WTC11 (cell line): ENCODE data around the gene SRC. TPM values are rescaled to one million over a fixed set of nuclear protein-coding genes. Genes with fewer than 3 reads are reported as not detected.

Experiments used
- ATAC-seq: fragments of 200-7000 bp; cut with Tn5 transposase; 2 replicates; pipeline ENCODE4 v1.10.0; 2021; ENCODE audit warnings: mild to moderate bottlenecking, moderate library complexity
- CTCF ChIA-PET: fragments of 300-600 bp; sonication (Branson Sonifier 250); formaldehyde crosslinking; loops from one replicate; lab custom pipeline; 2021; ENCODE audit warnings: antibody characterized with exemption; lab: Charles Lee
- POLR2A ChIA-PET: fragments of 350-600 bp; sonication (Branson Sonifier 250); formaldehyde crosslinking; loops from one replicate; lab custom pipeline; 2021; ENCODE audit warnings: antibody characterized with exemption; lab: Charles Lee
- DNase-seq: peaks from one replicate; pipeline ENCODE4 v3.0.0; 2021; ENCODE audit warnings: low spot score
- H3K27ac Mint-ChIP-seq: 2 replicates; pipeline ENCODE4 v1.8.0; 2021; ENCODE audit warnings: mixed read lengths
- H3K27me3 Mint-ChIP-seq: 2 replicates; pipeline ENCODE4 v1.8.0; 2021; ENCODE audit warnings: low read depth, mild to moderate bottlenecking, moderate library complexity, mixed read lengths
- H3K36me3 Mint-ChIP-seq: 2 replicates; pipeline ENCODE4 v1.8.0; 2021; ENCODE audit warnings: mixed read lengths
- H3K4me1 Mint-ChIP-seq: 2 replicates; pipeline ENCODE4 v1.8.0; 2022; ENCODE audit warnings: mixed read lengths
- H3K4me3 Mint-ChIP-seq: 2 replicates; pipeline ENCODE4 v1.8.0; 2021; ENCODE audit warnings: mild to moderate bottlenecking, moderate library complexity, mixed read lengths
- H3K9me3 Mint-ChIP-seq: 2 replicates; pipeline ENCODE4 v1.8.0; 2021; ENCODE audit warnings: mixed read lengths
- ATF1 ChIP-seq: sonication (generic); formaldehyde crosslinking; IDR thresholded peaks from 2 replicates; pipeline ENCODE4 v1.8.1; 2023; ENCODE audit warnings: mild to moderate bottlenecking, moderate library complexity, missing genetic modification reagents
- CREM ChIP-seq: sonication (generic); formaldehyde crosslinking; IDR thresholded peaks from 2 replicates; pipeline ENCODE4 v1.8.1; 2022; ENCODE audit warnings: mild to moderate bottlenecking, missing genetic modification reagents, moderate library complexity
- E2F5 ChIP-seq: sonication (generic); formaldehyde crosslinking; IDR thresholded peaks from 2 replicates; pipeline ENCODE4 v1.8.1; 2022; ENCODE audit warnings: mild to moderate bottlenecking, moderate library complexity, missing genetic modification reagents
- ELF4 ChIP-seq: sonication (generic); formaldehyde crosslinking; IDR thresholded peaks from 2 replicates; pipeline ENCODE4 v1.8.1; 2022; ENCODE audit warnings: low read depth, mild to moderate bottlenecking, moderate library complexity, missing genetic modification reagents
- FOXP4 ChIP-seq: sonication (generic); formaldehyde crosslinking; IDR thresholded peaks from 2 replicates; pipeline ENCODE4 v1.8.0; 2022; ENCODE audit warnings: mild to moderate bottlenecking, missing genetic modification reagents
- JUN ChIP-seq: sonication (generic); formaldehyde crosslinking; IDR thresholded peaks from 2 replicates; pipeline ENCODE4 v1.8.0; 2023; ENCODE audit warnings: mild to moderate bottlenecking, missing genetic modification reagents
- KAT7 ChIP-seq: sonication (generic); formaldehyde crosslinking; IDR thresholded peaks from 2 replicates; pipeline ENCODE4 v1.8.1; 2023; ENCODE audit warnings: missing genetic modification reagents, mild to moderate bottlenecking, borderline replicate concordance
- PRDM15 ChIP-seq: sonication (generic); formaldehyde crosslinking; IDR thresholded peaks from 2 replicates; pipeline ENCODE4 v1.8.0; 2022; ENCODE audit warnings: missing genetic modification reagents
- TP53 ChIP-seq: sonication (generic); formaldehyde crosslinking; IDR thresholded peaks from 2 replicates; pipeline ENCODE4 v1.8.1; 2023; ENCODE audit warnings: mild to moderate bottlenecking, missing genetic modification reagents
- ZNF121 ChIP-seq: sonication (generic); formaldehyde crosslinking; IDR thresholded peaks from 2 replicates; pipeline ENCODE4 v1.8.0; 2023; ENCODE audit warnings: missing genetic modification reagents
- ZNF423 ChIP-seq: fragments of 250-450 bp; sonication (Bioruptor Pico); IDR thresholded peaks from 2 replicates; pipeline ENCODE4 v2.1.2; 2022; ENCODE audit warnings: mild to moderate bottlenecking, moderate library complexity
- total RNA-seq: library from RNA; stranded (reverse); gene quantifications from 3 replicates; pipeline ENCODE4 v1.2.3, GENCODE V29; 2021
- TF ChIP-seq, protein P1 (sequence below): sonication (generic); formaldehyde crosslinking; IDR thresholded peaks from 2 replicates; pipeline ENCODE4 v1.8.1; 2023; ENCODE audit warnings: mild to moderate bottlenecking, missing genetic modification reagents
- TF ChIP-seq, protein P2 (sequence below): fragments of 200-600 bp; IDR thresholded peaks from 2 replicates; pipeline ENCODE4 v1.8.0; 2022; ENCODE audit warnings: antibody characterized with exemption
- TF ChIP-seq, protein P3 (sequence below): sonication (generic); formaldehyde crosslinking; conservative IDR thresholded peaks from 2 replicates; pipeline ENCODE4 v1.8.1; 2023; ENCODE audit warnings: mild to moderate bottlenecking, low read depth, missing genetic modification reagents, moderate library complexity

The SRC gene
- total RNA-seq, 1 experiment from 2014 or later: 33.3 TPM

- no peak overlapping the region for H3K4me3 Mint-ChIP-seq
- H3K4me1 Mint-ChIP-seq: peaks cover 27% of the 10 kb centered on the region
- POLR2A ChIA-PET: no interaction called here
Measured at GRCh38 chr20:37336369-37337207, 9.4 kb upstream of the SRC start.

DNA sequence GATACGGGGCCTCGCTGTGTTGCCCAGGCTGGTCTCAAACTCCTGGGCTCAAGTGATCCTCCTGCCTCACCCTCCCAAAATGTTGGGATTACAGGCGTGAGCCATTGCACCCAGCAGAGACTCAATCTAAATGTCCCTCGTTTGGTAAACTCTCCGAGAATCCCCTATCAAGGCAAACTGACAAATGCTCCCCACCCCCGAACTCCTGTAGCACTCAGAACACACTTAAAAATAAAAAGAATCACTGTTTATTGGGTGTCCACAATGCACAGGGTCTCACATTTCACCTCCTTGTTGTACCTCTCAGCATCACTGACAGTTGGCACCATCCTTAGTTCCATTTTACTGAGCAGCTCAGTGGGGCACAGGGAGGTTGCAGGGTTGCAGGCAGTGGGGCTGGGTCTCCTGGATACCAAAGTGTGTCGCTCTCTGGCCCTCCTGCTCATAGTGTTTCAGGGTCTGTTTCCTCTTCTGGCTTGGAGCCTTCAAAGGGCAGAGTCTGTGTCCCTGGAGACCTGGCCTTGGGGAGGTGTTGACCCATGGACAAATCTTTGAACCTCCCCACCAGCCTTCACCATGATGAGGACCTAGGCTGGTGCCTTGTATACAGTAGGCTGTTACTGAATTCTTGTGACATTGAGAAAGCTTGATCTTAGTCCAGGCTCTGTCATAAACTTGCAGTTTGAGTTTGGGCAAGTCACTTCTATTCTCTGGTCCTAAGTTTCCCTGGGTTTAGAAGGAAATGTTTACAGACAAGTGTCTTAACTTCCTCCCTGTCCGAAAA lies 8.5 kb upstream of the SRC start:
- ChIA-PET CTCF (interaction anchor here (0.6 to 1.0 kb wide), 2 partner anchors 15 to 142 kb away, joined by 3 read pairs; no protein-coding TSS in a partner anchor), POLR2A (no interaction called here)
- no peak overlapping the region for H3K4me3 Mint-ChIP-seq
- TF ChIP-seq TP53 (CRISPR knock-in tag) (no peak), ZNF423 (CRISPR knock-in tag) (no peak), ZNF121 (CRISPR knock-in tag) (no peak), ELF4 (CRISPR knock-in tag) (no peak), JUN (no peak), KAT7 (CRISPR knock-in tag) (no peak), CREM (no peak), FOXP4 (CRISPR knock-in tag) (no peak), ATF1 (CRISPR knock-in tag) (no peak)
- TF ChIP-seq, protein P1, sequence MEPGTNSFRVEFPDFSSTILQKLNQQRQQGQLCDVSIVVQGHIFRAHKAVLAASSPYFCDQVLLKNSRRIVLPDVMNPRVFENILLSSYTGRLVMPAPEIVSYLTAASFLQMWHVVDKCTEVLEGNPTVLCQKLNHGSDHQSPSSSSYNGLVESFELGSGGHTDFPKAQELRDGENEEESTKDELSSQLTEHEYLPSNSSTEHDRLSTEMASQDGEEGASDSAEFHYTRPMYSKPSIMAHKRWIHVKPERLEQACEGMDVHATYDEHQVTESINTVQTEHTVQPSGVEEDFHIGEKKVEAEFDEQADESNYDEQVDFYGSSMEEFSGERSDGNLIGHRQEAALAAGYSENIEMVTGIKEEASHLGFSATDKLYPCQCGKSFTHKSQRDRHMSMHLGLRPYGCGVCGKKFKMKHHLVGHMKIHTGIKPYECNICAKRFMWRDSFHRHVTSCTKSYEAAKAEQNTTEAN: no peak
- TF ChIP-seq, protein P2, sequence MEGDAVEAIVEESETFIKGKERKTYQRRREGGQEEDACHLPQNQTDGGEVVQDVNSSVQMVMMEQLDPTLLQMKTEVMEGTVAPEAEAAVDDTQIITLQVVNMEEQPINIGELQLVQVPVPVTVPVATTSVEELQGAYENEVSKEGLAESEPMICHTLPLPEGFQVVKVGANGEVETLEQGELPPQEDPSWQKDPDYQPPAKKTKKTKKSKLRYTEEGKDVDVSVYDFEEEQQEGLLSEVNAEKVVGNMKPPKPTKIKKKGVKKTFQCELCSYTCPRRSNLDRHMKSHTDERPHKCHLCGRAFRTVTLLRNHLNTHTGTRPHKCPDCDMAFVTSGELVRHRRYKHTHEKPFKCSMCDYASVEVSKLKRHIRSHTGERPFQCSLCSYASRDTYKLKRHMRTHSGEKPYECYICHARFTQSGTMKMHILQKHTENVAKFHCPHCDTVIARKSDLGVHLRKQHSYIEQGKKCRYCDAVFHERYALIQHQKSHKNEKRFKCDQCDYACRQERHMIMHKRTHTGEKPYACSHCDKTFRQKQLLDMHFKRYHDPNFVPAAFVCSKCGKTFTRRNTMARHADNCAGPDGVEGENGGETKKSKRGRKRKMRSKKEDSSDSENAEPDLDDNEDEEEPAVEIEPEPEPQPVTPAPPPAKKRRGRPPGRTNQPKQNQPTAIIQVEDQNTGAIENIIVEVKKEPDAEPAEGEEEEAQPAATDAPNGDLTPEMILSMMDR: no peak
- TF ChIP-seq, protein P3, sequence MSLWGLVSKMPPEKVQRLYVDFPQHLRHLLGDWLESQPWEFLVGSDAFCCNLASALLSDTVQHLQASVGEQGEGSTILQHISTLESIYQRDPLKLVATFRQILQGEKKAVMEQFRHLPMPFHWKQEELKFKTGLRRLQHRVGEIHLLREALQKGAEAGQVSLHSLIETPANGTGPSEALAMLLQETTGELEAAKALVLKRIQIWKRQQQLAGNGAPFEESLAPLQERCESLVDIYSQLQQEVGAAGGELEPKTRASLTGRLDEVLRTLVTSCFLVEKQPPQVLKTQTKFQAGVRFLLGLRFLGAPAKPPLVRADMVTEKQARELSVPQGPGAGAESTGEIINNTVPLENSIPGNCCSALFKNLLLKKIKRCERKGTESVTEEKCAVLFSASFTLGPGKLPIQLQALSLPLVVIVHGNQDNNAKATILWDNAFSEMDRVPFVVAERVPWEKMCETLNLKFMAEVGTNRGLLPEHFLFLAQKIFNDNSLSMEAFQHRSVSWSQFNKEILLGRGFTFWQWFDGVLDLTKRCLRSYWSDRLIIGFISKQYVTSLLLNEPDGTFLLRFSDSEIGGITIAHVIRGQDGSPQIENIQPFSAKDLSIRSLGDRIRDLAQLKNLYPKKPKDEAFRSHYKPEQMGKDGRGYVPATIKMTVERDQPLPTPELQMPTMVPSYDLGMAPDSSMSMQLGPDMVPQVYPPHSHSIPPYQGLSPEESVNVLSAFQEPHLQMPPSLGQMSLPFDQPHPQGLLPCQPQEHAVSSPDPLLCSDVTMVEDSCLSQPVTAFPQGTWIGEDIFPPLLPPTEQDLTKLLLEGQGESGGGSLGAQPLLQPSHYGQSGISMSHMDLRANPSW: no peak

More at GRCh38 chr20:37336369-37337207, 9.4 kb upstream of the SRC start:
- Mint-ChIP-seq H3K27me3 (no peaks in the 10 kb centered on the region), H3K9me3 (no peaks in the 10 kb centered on the region), H3K36me3 (no peaks in the 10 kb centered on the region), H3K27ac (no peak overlapping the region)
- ATAC-seq (peak; percentile 89), DNase-seq (peak; percentile 58)
- peak; percentile 92 for TF ChIP-seq ZNF121 (CRISPR knock-in tag)
- no peak for TF ChIP-seq E2F5 (CRISPR knock-in tag)
- no peak for TF ChIP-seq PRDM15 (CRISPR knock-in tag)
- CTCF ChIA-PET: interaction anchor here (0.6 to 1.3 kb wide), 4 partner anchors 8 to 228 kb away, joined by 3 to 4 read pairs (median 3); no protein-coding TSS in a partner anchor

More for the DNA sequence above, 8.5 kb upstream of the SRC start:
- DNase-seq (no peak), ATAC-seq (no peak)
- Mint-ChIP-seq H3K36me3 (no peaks in the 10 kb centered on the region), H3K27me3 (no peaks in the 10 kb centered on the region), H3K9me3 (no peaks in the 10 kb centered on the region), H3K27ac (no peak overlapping the region), H3K4me1 (peaks cover 23% of the 10 kb centered on the region)
